ENCODE measurements around the gene SYT7.

GRCh38 chr11:61536676-61537270 lies 44.1 kb downstream of the SYT7 start:
- TF ChIP-seq CTCF (IDR thresholded peaks at IDR 0.05) (no peak), POLR2AphosphoS5 (IDR thresholded peaks at IDR 0.05; ENCODE audit: low read depth, low read length) (no peak), SIN3A (IDR thresholded peaks at IDR 0.05; ENCODE audit: borderline replicate concordance, insufficient read depth, low read depth, low read length) (no peak), REST (IDR thresholded peaks at IDR 0.05; ENCODE audit: insufficient read depth in 1 of 2, low read depth in 2 of 2, low read length in 1 of 2) (no peak), TCF7L2 (IDR thresholded peaks at IDR 0.05; ENCODE audit: low read depth, low read length) (no peak)
